GM18520 (cell line): ENCODE measurements around the gene BBS1.
"Not testable (repeated sequence)": the region's sequence is repeated elsewhere in the genome, so short reads cannot be mapped to it uniquely, and the experiment has no call there.

ENCODE experiments used
- ATAC-seq: cut with Tn5 transposase; IDR thresholded peaks from one replicate; pipeline ENCODE4 v1.9.1; 2021; ENCODE audit not compliant: unreplicated experiment

The BBS1 gene

GRCh38 chr11:66510271-66510989 lies at the start of gene BBS1:
Gene BBS1, plus strand, starts transcription at chr11:66510635. Its CDS starts 25 bp downstream, at chr11:66510660.
- ATAC-seq, result peak; percentile 77

GRCh38 chr11:66462010-66462409 lies 48.4 kb upstream of the BBS1 start:
- ATAC-seq, result no peak

GRCh38 chr11:66462911-66463310 lies 47.5 kb upstream of the BBS1 start:
- no peak for ATAC-seq

GRCh38 chr11:66464116-66464515 lies 46.3 kb upstream of the BBS1 start:
- not testable (repeated sequence) for ATAC-seq

- ATAC-seq, result no peak
Observed at GRCh38 chr11:66464916-66465315, 45.5 kb upstream of the BBS1 start.

- ATAC-seq, result no peak
Observed at GRCh38 chr11:66465373-66466224, 44.8 kb upstream of the BBS1 start.

- ATAC-seq, result peak; percentile 57
Observed at GRCh38 chr11:66466225-66467033, 44.0 kb upstream of the BBS1 start, which contains the start of gene PELI3. Gene PELI3, plus strand, starts transcription at chr11:66466905. Its CDS starts 1,224 bp downstream, at chr11:66468129.

- peak; percentile 10 for ATAC-seq
Observed at GRCh38 chr11:66467034-66467659, 43.3 kb upstream of the BBS1 start.

- ATAC-seq, result no peak
Observed at GRCh38 chr11:66467756-66468155, 42.7 kb upstream of the BBS1 start.

GRCh38 chr11:66468691-66469090 lies 41.7 kb upstream of the BBS1 start:
- ATAC-seq, result no peak

GRCh38 chr11:66469441-66469840 lies 41.0 kb upstream of the BBS1 start:
- ATAC-seq, result no peak

- ATAC-seq, result no peak
Observed at GRCh38 chr11:66470015-66470414, 40.4 kb upstream of the BBS1 start.

GRCh38 chr11:66471142-66471541 lies 39.3 kb upstream of the BBS1 start:
- no peak for ATAC-seq

- ATAC-seq, result no peak
Observed at GRCh38 chr11:66472054-66472453, 38.4 kb upstream of the BBS1 start.

- ATAC-seq, result no peak
Observed at GRCh38 chr11:66473167-66473566, 37.3 kb upstream of the BBS1 start.

GRCh38 chr11:66473608-66474515 lies 36.6 kb upstream of the BBS1 start:
- no peak for ATAC-seq

- ATAC-seq, result no peak
Observed at GRCh38 chr11:66475349-66476172, 34.9 kb upstream of the BBS1 start.

GRCh38 chr11:66476173-66476840 lies 34.1 kb upstream of the BBS1 start:
- no peak for ATAC-seq
